Type B pancreatic cell (in vitro differentiated cells): Measurements from ENCODE around the gene CHST5. TPM values are rescaled to one million over a fixed set of nuclear protein-coding genes. Genes with fewer than 3 reads are reported as not detected.

Experiments
- DNase-seq: peaks from one replicate; pipeline ENCODE4 v3.0.0; 2021; ENCODE audit warnings: mixed read lengths; ENCODE audit not compliant: unreplicated experiment; ENCODE audit errors: extremely low spot score
- H3K27ac Mint-ChIP-seq: 2 replicates; pipeline ENCODE4 v1.8.0; 2021; ENCODE audit warnings: mild to moderate bottlenecking, mixed read lengths
- H3K27me3 Mint-ChIP-seq: 2 replicates; pipeline ENCODE4 v1.8.0; 2021; ENCODE audit warnings: mixed read lengths
- H3K36me3 Mint-ChIP-seq: 2 replicates; pipeline ENCODE4 v1.8.0; 2021; ENCODE audit warnings: mixed read lengths
- H3K4me1 Mint-ChIP-seq: one replicate; pipeline ENCODE4 v1.8.0; 2021; ENCODE audit warnings: mixed read lengths; ENCODE audit not compliant: unreplicated experiment
- H3K4me3 Mint-ChIP-seq: 2 replicates; pipeline ENCODE4 v1.8.0; 2021; ENCODE audit warnings: mild to moderate bottlenecking, mixed read lengths
- H3K9me3 Mint-ChIP-seq: 2 replicates; pipeline ENCODE4 v1.8.0; 2021; ENCODE audit warnings: mixed read lengths
- CTCF ChIP-seq: fragments of 200-600 bp; sonication (generic); conservative IDR thresholded peaks from 2 replicates; pipeline ENCODE4 v1.5.0; 2021; ENCODE audit warnings: antibody characterized with exemption, mild to moderate bottlenecking
- total RNA-seq: library from RNA; stranded (reverse); gene quantifications from 2 replicates; pipeline ENCODE4 v1.2.1, GENCODE V29; 2021; ENCODE audit warnings: low replicate concordance

The CHST5 gene
- total RNA-seq, 1 donor from 2014 or later: 0.60 TPM

DNA sequence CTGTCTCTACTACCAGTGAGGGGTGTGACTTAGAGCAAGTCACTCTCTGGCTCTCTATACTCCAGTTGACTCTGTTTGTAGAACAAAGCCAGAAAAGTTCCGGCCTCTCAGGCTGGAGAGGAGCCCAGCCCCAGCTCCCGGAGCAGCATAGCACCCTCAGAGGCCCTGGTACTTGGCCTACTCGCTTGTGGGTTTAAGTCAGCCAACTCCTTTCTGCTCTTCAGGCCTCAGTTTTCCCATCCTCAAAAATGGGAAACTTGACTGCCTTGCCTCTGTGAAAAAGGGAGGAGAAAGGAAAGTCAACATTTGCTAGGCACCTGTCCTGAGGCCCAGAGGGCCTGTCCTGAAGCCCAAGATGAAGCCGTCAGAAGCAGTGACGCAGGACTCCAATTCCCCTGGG lies 41.7 kb downstream of the CHST5 start:
- no peak for TF ChIP-seq CTCF
- DNase-seq: no peak
- H3K27ac Mint-ChIP-seq: no peak overlapping the region
- H3K4me3 Mint-ChIP-seq: peak overlapping the region; percentile 89
- peaks cover 15% of the 10 kb centered on the region for H3K27me3 Mint-ChIP-seq
- peaks cover 6% of the 10 kb centered on the region for H3K4me1 Mint-ChIP-seq
- no peaks in the 10 kb centered on the region for H3K36me3 Mint-ChIP-seq
- no peaks in the 10 kb centered on the region for H3K9me3 Mint-ChIP-seq

GRCh38 chr16:75491876-75492275 lies 44.0 kb downstream of the CHST5 start:
- peaks cover 7% of the 10 kb centered on the region for H3K4me1 Mint-ChIP-seq
- TF ChIP-seq CTCF: peak; percentile 34
- no peak overlapping the region for H3K27ac Mint-ChIP-seq
- H3K9me3 Mint-ChIP-seq: no peaks in the 10 kb centered on the region
- H3K36me3 Mint-ChIP-seq: no peaks in the 10 kb centered on the region
- H3K4me3 Mint-ChIP-seq: no peak overlapping the region
- DNase-seq: no peak
- H3K27me3 Mint-ChIP-seq: peaks cover 19% of the 10 kb centered on the region

- peak overlapping the region; percentile 21 for H3K27ac Mint-ChIP-seq
- no peak overlapping the region for H3K4me3 Mint-ChIP-seq
- H3K9me3 Mint-ChIP-seq: no peaks in the 10 kb centered on the region
- H3K4me1 Mint-ChIP-seq: peaks cover 13% of the 10 kb centered on the region
- DNase-seq: no peak
- H3K36me3 Mint-ChIP-seq: no peaks in the 10 kb centered on the region
- no peak for TF ChIP-seq CTCF
- H3K27me3 Mint-ChIP-seq: peaks cover 4% of the 10 kb centered on the region
Observed at GRCh38 chr16:75488322-75488721, 47.6 kb downstream of the CHST5 start.

GRCh38 chr16:75486676-75487313 lies 49.1 kb downstream of the CHST5 start:
- H3K27ac Mint-ChIP-seq: peak overlapping the region; percentile 37
- no peaks in the 10 kb centered on the region for H3K36me3 Mint-ChIP-seq
- no peaks in the 10 kb centered on the region for H3K9me3 Mint-ChIP-seq
- H3K4me3 Mint-ChIP-seq: peak overlapping the region; percentile 3
- peaks cover 4% of the 10 kb centered on the region for H3K27me3 Mint-ChIP-seq
- DNase-seq: no peak
- no peak for TF ChIP-seq CTCF
- H3K4me1 Mint-ChIP-seq: peaks cover 13% of the 10 kb centered on the region

- no peak for DNase-seq
- no peaks in the 10 kb centered on the region for H3K9me3 Mint-ChIP-seq
- H3K27ac Mint-ChIP-seq: peak overlapping the region; percentile 37
- peaks cover 13% of the 10 kb centered on the region for H3K4me1 Mint-ChIP-seq
- H3K36me3 Mint-ChIP-seq: no peaks in the 10 kb centered on the region
- no peak for TF ChIP-seq CTCF
- H3K27me3 Mint-ChIP-seq: peaks cover 4% of the 10 kb centered on the region
- peak overlapping the region; percentile 60 for H3K4me3 Mint-ChIP-seq
Observed at GRCh38 chr16:75486014-75486675, 49.8 kb downstream of the CHST5 start.
